Adrenal gland (tissue), 5 donors: ENCODE data around the gene KRTAP5-2.

Experiments used
- POLR2A ChIP-seq, 2 donors: fragments of 450-650 bp; IDR thresholded peaks; one replicate each; pipeline ENCODE4 v1.6.1; 2017; ENCODE audit warnings: antibody characterized with exemption in 2 of 2, mild to moderate bottlenecking in 2 of 2, moderate library complexity in 1 of 2
- TF ChIP-seq, protein P1 (sequence below), 6 experiments: fragments of 450-650 bp in 4 of 6; fragments of 200-600 bp in 2 of 6; sonication (generic) in 1 of 6; IDR thresholded peaks; 1 replicate in 5 of 6; 2 replicates in 1 of 6; pipeline versions ENCODE4 v1.5.1 to v1.8.0; 2016 to 2021; ENCODE audit warnings: antibody characterized with exemption in 6 of 6, mild to moderate bottlenecking in 2 of 6, moderate library complexity in 1 of 6
- donor health status: DM: no; HTN: no; CAD: no.

DNA sequence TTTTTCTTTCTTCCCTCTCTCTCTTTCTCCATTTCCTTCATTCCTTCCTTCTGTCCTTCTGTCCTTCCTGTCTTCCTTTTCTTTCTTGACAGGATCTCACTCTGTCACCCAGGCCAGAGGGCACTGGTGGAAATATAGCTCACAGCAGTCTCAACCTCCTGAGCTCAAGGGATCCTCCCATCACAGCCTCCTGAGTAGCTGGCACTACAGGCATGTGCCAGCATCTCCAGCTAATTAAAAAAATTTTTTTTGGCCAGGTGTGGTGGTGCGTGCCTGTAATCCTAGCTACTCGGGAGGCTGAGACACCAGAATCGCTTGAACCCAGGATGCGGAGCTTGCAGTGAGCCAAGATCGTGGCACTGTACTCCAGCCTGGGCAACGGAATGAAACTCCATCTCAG is 21.3 kb downstream of the KRTAP5-2 start:
- no peak for TF ChIP-seq POLR2A (IDR thresholded peaks at IDR 0.05)
- TF ChIP-seq, protein P1, sequence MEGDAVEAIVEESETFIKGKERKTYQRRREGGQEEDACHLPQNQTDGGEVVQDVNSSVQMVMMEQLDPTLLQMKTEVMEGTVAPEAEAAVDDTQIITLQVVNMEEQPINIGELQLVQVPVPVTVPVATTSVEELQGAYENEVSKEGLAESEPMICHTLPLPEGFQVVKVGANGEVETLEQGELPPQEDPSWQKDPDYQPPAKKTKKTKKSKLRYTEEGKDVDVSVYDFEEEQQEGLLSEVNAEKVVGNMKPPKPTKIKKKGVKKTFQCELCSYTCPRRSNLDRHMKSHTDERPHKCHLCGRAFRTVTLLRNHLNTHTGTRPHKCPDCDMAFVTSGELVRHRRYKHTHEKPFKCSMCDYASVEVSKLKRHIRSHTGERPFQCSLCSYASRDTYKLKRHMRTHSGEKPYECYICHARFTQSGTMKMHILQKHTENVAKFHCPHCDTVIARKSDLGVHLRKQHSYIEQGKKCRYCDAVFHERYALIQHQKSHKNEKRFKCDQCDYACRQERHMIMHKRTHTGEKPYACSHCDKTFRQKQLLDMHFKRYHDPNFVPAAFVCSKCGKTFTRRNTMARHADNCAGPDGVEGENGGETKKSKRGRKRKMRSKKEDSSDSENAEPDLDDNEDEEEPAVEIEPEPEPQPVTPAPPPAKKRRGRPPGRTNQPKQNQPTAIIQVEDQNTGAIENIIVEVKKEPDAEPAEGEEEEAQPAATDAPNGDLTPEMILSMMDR (IDR thresholded peaks at IDR 0.05) = no peak
